Ramos (cell line): ENCODE results near the gene HTR1D.

ENCODE experiments used
- in situ Hi-C: fragments of 300-500 bp; cut with MboI; formaldehyde crosslinking; loops from one replicate; pipeline ENCODE4 v1.14.3; 2022; ENCODE audit warnings: low sequenced_read_pairs; ENCODE audit not compliant: unreplicated experiment

The HTR1D gene

GRCh38 chr1:23159963-23160877 lies 57.1 kb downstream of the HTR1D start:
- in situ Hi-C loops: no loop called here

GRCh38 chr1:23156940-23157339 lies 60.4 kb downstream of the HTR1D start:
- in situ Hi-C loops: no loop called here

GRCh38 chr1:23152966-23153684 lies 64.2 kb downstream of the HTR1D start:
- in situ Hi-C loops: no loop called here

- in situ Hi-C loops: no loop called here
Measured at GRCh38 chr1:23150742-23151141, 66.6 kb downstream of the HTR1D start.

GRCh38 chr1:23150125-23150524 lies 67.2 kb downstream of the HTR1D start:
- in situ Hi-C loops: no loop called here

- in situ Hi-C loops: no loop called here
Measured at GRCh38 chr1:23149114-23149513, 68.2 kb downstream of the HTR1D start.

- in situ Hi-C loops: no loop called here
Measured at GRCh38 chr1:23148084-23148483, 69.2 kb downstream of the HTR1D start.
